HG03571 (cell line): ENCODE measurements around the gene KRT76.
"Not testable (repeated sequence)": the region's sequence is repeated elsewhere in the genome, so short reads cannot be mapped to it uniquely, and the experiment has no call there.

ENCODE experiments used
- ATAC-seq: cut with Tn5 transposase; IDR thresholded peaks from one replicate; pipeline ENCODE4 v1.9.1; 2021; ENCODE audit not compliant: unreplicated experiment

KRT76 gene

DNA sequence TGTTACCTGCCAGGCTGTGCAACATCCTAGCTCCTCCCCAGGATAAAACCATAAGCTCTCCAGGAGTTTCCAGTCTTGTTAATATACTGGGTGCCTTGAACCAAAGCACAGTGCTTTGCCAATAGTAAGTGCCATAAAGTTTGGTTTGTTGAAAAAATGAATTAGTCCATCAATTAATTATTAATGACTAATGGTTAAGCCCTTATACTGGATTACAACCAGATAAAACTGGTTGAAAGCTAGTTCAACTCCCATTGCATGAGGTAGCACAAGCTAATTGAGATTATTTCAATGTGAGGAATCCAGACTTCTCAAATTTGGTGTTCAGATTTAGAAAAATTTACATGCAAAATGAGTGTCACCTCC lies 20.4 kb upstream of the KRT76 start:
- ATAC-seq = no peak

DNA sequence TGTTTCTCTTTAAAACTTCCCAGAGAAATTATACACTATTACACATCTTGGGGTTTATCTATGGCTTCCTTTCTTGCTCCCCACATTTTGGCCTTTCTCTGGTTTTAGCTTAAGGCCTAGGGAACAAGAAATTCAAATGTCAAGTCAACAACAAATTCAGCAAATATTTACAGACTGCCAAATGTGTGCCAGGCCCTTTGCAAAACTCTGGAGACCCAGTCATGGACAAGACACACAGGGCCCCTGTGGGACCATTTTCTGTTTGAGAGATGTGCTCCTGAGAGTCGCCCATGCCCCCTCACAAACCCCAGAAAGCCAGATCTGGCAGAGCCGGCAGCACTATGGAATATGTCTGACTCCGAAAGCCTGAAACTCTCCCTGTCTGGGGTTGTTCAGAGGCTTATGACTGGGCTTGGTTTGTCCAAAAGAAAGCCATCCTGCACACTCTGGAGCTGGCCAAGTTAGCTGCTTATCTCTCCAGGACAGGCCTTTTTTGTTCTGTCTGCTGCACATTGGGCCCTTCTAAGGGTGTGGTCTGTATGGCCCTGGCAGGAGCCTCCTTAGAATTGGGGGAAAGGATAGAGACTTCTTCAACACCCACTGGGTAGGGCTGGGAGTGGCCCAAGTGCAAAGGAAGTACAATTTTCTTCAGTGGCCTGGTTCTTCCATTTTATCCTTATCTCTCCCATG lies 19.8 kb upstream of the KRT76 start:
- ATAC-seq = no peak

DNA sequence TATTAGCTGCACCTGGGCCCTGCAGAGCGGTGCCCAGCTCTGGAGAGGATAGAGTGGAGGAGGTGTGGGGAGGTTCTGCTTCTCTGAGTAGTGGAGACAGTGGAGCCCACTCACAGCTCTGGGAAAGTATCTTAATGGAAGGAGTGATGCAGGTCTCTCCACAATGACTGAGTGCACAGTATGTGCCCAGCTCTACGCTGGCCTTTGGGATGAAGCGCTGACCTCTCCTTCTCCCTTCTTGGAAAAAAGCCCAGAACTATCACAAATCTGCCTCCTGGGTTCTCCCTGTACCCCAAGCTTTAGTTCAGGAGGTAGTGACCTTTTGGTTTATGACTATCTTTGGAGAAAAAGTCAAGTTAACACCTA lies 19.3 kb upstream of the KRT76 start:
- no peak for ATAC-seq

DNA sequence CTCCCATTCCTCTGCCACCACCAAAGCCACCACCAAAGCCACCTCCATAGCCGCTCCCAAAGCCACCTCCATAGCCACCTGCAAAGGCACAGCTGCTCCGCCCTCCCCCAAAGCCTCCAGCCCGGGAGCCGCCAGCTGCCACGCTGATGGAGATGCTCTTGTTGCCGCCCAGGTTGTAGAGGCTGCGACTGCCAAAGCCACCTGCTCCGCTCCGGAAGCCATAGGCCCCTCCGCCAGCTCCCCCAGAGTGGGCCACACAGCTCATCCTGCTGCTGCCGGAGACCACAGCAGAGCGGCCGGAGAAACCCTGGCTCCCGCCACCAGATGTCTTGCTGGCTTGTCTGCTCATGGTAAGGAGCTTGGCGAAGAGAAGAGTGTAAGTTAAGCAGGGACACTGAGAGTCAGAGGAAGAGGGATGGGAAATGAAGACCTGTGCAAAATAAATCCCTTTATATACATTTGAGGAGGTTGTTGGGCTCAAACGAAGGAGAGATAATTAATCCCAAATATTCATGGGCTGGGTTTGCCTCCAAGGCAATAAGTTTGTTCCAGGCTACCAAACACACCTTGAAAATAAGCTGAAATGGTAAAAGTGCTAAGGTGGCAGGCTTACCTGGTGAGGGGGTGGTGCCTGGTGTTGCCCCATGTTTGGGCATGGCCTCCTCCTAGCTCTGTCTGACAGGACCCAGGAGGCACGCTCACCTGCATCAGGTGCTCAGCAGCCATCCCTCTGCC lies 18.7 kb upstream of the KRT76 start, which contains the start of gene KRT3:
TSS of gene KRT3 (minus strand) at position 424 of the 735 bp plus-strand sequence. CDS start at position 349, 75 bp downstream.
- ATAC-seq = no peak

DNA sequence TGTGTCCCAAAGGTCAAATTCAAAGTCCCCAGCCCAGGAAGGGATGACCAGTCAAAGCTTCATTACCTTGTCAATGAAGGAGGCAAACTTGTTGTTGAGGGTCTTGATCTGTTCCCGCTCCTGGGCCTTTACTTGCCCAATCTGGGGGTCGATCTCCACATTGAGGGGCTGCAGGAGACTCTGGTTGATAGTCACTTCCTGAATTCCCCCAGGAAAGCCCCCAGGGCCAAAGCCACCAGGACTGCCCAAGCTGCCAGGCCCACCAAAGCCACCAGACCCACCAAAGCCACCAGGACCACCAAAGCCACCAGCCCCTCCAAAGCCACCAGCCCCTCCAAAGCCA lies 18.2 kb upstream of the KRT76 start:
- ATAC-seq = not testable (repeated sequence)

DNA sequence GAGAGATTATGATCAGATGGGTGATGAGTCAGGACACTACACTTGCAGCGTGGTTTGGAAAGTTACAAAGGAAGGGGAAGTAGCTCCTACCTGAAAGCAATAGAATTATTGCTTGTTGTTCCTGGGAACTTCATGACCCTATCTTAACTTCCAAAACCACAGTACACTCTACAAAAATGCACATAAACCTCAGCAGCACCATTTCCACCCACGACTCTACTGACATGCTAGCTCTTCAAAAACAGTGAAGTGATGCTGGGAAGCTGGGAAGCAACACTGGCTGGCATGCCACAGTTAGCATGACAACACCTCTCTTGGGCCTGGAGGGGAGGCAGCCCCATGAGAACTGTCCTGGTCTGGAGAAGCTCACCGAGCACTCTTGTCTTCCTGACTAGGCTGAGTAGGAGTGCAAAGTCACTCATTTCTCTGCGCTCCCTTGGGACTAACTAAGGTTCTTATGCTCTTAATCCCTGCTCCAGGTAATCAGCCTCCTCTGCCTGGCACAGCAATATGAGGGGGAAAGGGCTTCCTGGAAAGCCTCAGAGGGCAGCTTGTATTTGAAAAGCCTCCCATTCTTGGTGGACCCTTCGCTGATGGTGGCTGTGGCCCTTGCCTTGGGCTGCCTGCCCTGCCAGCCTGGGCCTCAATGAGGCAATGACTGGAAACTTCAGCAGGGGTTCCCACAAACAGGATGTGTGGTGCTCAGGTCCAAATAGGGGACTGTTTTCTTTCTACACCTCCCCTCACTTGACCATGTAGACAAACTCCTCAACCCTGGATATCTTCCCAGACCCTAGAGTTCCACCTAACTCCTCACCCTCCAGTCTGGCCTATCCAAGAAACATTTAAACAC lies 17.6 kb upstream of the KRT76 start:
- no peak for ATAC-seq

DNA sequence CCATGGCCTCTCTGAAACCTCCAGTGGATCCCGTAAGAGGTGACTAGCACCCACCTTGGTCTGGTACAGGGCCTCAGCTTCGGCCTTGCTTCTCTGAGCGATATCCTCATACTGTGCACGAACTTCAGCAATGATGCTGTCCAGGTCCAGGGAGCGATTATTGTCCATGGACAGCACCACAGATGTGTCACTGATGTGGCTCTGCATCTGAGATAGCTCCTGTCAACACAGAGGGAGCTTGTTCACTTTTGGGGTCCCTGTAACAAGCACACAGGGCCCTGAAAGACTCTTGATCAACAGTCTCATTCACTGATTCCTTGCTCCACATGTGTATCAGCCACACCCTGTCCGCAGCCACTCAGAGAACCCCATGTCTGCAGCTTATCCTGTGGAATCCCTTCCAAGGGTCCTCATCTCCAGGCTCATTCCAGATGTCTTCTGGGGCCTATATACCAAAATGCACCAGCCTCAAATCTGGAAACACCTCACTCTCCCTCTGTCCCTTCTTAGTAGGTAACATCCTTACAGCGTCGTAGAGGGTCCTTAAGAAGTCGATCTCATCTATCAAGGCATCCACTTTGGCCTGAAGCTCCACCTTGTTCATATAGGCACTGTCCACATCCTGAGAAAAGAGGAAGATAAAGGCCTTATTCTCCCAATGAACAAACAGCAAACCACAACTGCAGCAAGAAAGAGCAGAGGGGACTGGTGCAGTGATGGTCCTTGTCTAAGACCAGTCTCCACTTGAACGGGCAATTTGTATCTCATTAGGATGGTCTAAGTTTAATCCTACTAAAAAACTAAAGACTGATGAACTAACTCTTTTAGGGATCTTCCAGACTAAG lies 15.3 kb upstream of the KRT76 start:
- ATAC-seq = no peak

DNA sequence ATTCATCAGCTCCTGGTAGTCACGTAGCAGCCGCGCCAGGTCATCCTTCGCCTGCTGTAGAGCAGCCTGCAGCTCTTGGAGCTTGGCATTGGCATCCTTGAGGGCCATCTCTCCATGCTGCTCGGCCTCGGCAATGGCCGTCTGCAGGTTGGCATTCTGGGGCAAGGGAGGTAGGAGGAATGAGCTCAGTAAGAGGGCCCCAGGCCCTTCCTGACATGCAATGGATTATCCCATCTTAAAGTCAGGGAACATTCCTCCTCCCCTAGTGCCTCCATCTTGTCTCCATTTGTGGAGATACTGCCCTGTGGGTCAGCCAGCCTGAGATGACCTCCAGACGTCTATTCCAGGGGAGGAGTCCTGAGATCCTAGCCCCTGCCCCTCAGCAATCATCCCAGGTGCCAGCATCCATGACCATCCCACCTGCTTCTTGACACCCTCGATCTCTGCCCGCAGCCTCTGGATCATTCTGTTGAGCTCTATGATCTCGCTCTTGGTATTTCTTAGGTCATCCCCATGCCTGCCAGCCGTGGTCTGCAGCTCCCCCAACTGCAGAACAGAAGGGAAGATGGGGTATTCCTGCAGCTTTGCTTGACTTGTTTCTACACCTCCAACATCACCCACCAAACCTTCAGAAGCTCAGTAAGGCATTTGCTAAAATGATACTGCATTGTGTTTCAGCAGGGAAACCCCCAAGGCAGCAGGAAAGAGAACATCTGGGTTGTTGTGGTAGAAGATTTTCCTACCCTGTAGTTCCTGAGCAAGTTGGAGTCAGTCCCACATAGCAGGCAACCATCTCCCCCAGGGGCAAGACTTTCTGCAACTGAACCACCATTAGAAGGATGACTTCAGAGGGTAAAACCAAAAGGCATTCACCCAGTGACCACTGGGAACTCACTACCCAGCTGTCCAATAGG lies 14.4 kb upstream of the KRT76 start:
- ATAC-seq = no peak

DNA sequence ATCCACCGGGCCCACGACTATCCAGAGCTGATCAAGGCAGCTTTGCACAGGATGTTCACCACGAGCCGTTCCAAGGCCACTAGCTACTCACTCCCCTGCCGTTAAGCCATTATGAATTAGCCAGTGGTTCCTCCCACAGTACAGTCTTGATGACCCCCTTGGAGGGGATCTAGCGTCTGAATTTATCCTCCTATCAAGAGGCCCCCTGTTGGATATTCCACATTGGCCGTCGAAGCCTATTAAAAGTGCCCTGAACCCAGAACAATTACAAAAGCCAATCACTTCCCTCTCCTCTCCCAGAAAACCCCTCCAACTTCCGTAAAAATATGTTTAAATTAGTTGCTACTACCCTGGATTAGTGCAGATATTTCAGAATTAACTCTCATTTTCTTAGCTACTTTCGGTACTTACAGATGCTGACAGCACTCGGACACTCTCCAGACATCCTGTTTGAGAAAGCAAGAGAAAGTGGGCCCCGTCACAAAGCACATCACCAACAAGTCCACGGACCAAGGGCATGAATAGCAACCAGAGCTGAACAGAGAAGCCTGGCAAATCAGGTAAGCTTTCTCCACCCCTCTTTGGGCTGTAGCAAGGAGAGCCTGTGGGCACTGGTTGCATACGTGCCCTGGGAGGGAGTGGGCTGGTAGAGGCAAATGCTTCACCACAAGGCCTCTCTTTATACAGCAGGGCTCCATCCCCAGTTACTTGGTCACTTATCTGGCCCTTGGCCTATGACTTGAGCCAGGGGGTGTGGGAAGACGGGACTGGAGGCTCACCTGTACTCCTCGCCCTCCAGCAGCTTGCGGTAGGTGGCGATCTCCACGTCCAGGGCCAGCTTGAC lies 13.5 kb upstream of the KRT76 start:
- ATAC-seq = no peak

DNA sequence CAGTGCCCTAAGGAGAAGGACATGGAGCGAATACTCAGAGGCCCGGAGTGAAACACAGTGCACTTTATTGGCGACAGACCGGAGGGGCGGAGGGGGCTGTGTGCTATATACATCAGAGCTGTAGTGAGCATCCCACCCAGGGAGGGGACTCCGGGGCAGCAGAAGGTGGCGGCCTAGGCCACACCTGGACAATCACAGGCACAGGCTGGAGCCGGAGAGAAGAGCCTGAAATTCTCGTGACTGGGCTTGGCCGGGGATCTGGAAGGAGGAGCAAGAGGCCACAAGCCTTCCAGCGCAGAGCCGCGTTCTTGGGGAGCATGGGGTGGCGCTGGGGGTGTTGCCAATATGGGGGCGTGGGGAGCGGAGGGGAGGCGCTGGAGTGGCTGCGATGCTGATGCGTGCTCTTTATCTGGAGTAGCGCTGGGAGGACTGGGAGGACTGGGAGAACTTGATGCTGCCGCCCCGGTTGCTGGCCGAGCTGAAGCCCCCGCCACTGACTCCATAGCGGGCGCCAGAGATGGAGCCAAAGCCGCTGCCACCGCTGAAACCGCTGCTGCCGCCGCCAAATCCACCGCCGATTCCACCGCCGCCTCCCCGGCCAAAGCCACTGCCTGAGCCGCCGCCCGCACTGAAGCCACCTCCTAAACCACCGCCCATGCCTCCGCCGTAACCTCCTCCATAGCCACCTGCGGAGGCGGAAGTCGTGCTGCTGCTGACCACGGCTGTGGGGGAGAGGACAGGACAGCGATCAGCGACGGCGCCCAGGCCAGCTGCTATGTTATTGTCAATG lies 12.7 kb upstream of the KRT76 start:
- ATAC-seq = no peak

DNA sequence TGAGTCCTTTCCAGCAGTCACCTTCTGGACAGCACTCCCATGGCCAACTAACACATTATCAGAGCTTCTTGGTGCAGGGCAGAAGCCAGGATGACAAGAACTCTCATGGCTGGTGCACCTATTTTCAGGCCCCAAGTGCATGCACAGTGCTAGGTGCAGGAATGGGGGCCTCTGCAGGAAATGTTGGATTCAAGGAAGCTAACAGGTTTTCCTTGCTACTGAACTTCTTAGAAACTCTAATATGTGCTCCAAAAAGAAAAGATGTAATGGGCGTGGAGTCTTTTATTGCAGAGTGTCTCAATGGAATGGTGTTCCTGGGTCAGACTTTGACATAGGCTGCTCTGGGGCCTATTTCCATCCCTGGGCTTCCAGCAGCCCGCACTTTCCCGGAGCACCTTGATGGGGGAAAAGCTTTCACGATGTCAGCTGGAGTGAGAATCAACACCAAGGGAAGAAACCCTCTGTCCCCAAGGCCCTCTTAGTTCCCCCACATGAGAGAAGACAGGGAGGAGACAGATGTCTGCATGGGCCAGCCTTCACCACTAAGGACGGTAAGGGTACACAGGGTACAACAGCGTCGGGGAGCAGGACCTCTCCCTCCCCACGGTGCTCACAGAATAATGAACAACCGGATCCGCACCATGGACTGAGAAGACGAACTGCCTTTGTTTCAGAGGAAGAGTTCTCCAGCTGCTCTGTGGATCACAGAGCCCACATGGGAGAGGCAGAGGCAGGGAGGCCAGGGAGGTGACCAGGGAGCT lies 11.9 kb upstream of the KRT76 start:
- ATAC-seq = no peak

DNA sequence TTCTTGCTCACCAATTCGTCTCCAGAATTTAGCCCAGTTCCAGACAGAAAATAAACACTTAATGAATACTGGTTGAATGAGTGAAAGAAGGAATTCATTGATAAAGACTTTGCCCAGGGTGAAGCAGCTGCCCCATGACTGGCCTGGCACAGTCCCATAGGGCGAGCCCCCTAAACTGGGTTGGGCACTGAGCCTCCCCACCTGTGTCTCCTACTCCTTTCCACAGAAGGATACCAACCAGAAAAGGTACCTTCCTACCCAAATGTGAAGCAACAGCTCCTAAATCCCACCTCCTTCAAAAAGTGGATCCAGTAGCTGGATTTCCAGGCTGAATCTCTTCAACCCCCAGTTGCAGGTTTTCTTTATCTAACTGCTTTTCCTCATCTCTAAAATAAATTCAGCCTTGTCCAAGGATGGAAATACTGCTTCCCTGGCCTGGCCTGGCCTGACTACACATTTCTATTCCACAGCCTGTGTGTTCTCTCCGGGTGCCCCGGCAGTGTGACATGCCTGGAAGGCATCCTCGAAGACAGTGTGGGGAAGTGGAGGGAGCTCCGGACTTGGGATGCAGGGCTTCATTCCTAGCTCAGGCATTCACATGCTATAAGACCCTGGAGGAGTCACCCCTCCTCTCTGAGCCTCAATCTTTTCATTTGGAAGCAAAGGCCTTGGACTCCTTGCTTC lies 11.2 kb upstream of the KRT76 start:
- ATAC-seq = no peak

DNA sequence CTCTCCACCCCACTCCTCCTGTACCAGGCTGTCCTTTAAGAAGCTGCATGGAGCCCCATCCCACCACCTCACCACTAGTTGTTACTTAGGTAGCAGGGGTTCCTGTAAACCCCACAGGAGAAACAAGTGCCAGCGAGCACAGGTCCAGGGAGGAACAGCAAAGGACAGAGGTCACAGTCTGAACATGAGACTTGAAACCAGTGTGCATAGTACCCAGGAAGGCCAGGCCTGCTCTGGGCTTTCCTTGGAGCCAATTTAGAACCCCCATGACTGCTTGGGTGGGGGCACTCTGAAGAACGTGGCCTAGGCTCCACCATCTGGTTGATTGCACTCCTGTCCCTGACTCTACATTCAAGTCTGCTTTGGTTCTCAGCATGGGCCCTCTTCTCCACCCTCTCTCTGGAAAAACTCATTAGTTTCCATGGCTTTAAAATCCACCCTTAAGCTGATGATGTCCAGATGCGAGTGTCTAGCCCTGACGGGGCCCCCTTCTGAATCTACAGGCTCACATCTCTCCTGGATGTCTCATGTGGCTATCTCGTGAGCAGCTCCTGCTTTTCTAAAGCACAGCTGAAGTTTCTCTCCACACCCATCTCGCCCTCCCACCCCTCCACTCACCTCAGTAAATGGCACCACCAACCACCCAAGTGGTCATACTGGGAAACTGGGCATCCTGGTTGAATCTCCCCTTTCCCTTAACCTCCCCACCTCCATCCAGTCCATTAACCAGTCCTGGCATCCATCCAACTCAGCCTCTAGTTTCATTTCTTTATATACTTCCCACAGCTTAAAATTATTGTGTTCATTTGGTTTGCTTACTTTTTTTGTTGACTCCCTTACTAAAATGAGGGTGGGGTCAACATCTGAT lies 10.4 kb upstream of the KRT76 start:
- no peak for ATAC-seq

DNA sequence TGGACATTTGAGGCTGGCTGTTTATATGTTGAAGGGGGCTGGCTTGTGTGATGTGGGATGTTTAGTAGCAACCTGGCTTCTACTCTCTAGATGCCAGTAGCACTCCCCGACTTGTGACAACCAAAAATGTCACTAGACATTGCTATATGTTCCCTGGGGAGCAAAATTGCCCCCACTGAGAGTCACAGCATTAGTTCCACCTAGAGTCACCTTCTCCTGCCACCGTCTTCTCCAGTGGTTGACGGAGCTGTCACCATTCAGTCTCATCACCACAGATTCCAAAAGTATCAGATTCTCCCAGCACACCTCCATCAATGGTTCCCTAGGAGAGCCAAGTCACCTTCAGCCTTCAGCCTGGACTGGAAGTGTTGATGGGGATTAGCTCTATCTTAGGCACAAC lies 7.8 kb upstream of the KRT76 start:
- ATAC-seq = no peak

DNA sequence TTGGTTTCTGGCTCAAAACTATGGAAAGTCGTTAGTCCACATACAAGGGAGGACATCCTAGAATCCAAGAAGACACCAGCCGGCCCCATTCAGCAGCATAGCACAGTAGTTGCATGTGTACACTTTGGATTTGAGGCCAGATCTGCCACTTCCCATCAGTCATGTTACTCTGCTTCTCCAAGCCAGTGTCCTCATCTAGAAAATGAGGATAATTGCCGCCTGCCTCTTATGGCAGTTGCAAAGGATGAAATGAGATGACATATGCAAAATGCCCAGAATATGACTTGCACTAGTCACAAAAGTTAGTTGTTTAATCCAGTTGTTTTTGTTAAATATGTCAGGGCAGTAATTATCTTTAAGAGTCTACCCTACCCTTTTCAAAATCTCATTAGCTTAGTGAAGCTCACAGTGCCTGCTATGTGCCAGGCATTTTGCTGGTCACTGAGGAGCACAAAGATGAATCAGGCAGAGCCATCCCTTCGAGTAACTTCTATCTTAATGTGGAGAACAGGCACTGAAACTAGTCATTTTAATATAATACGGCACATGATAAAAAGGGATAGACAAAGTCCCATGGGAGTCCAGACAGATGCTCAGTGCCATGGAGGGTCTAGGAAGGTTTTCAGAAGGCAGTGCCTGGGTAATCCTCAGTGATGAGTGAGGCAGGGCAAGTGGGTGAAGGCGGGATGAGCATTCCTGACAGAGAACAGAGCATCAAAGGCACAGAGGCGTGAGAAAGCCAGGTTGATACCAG lies 6.6 kb upstream of the KRT76 start:
- no peak for ATAC-seq
